ENCODE measurements around the gene PRKN. TPM values are rescaled to one million over a fixed set of nuclear protein-coding genes. Genes with fewer than 3 reads are reported as not detected.

PRKN gene
- total RNA-seq, 2 donors from 2014 or later: 3.3 to 4.8 TPM

DNA sequence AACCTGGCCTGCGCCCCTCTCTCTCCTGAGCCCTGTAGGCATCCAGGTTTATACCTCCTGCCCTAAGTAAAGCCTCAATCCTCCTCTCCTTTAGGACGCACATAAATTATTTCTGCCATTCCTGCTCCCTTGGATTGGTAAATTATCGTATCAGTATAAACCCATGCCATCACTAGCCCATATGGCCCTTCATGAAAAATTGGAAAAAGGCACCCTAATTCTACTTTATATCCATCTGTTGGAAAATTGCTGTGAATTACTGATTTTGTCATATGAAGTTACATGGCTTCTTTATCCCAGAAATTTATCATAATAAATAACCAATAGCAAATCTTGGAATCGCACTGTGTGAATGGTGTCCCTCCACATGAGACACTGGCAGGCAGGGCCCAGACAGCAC lies 395.2 kb downstream of the PRKN start:
- H3K36me3 ChIP-seq (ENCODE audit: control insufficient read depth, insufficient read depth, low read length): no peaks in the 10 kb centered on the region
- H3K9me3 ChIP-seq (ENCODE audit: control insufficient read depth, low read length): no peaks in the 10 kb centered on the region
- H3K27ac Mint-ChIP-seq: no peak overlapping the region
- DNase-seq: no peak
- no peak overlapping the region for H3K9ac ChIP-seq (ENCODE audit: extremely low read depth, low read length, poor library complexity, severe bottlenecking)
- H3K4me3 ChIP-seq (ENCODE audit: low read length): no peak overlapping the region
- H3K27me3 ChIP-seq (ENCODE audit: control insufficient read depth, insufficient read depth, low read length, poor library complexity, severe bottlenecking): no peaks in the 10 kb centered on the region
- H3K4me3 Mint-ChIP-seq: no peak overlapping the region
- 92 to 100% methylated on average over 1 to 4 of the region's 4 CpGs for WGBS, 2 experiments (ENCODE audit: insufficient coverage in 1 of 2, insufficient read length in 1 of 2)
- H3K36me3 Mint-ChIP-seq (ENCODE audit: low read depth): no peaks in the 10 kb centered on the region
- H3K9me3 Mint-ChIP-seq: peaks cover 2% of the 10 kb centered on the region
- no peak overlapping the region for H3K27ac ChIP-seq (ENCODE audit: low read depth, low read length)
- TF ChIP-seq, protein P1, sequence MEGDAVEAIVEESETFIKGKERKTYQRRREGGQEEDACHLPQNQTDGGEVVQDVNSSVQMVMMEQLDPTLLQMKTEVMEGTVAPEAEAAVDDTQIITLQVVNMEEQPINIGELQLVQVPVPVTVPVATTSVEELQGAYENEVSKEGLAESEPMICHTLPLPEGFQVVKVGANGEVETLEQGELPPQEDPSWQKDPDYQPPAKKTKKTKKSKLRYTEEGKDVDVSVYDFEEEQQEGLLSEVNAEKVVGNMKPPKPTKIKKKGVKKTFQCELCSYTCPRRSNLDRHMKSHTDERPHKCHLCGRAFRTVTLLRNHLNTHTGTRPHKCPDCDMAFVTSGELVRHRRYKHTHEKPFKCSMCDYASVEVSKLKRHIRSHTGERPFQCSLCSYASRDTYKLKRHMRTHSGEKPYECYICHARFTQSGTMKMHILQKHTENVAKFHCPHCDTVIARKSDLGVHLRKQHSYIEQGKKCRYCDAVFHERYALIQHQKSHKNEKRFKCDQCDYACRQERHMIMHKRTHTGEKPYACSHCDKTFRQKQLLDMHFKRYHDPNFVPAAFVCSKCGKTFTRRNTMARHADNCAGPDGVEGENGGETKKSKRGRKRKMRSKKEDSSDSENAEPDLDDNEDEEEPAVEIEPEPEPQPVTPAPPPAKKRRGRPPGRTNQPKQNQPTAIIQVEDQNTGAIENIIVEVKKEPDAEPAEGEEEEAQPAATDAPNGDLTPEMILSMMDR (conservative IDR thresholded peaks at IDR 0.05): no peak
- no peaks in the 10 kb centered on the region for H3K27me3 Mint-ChIP-seq (ENCODE audit: insufficient read depth)
- H3K4me1 Mint-ChIP-seq: no peaks in the 10 kb centered on the region
- H3K4me1 ChIP-seq (ENCODE audit: control insufficient read depth, insufficient read depth, low read length): peaks cover 1% of the 10 kb centered on the region

DNA sequence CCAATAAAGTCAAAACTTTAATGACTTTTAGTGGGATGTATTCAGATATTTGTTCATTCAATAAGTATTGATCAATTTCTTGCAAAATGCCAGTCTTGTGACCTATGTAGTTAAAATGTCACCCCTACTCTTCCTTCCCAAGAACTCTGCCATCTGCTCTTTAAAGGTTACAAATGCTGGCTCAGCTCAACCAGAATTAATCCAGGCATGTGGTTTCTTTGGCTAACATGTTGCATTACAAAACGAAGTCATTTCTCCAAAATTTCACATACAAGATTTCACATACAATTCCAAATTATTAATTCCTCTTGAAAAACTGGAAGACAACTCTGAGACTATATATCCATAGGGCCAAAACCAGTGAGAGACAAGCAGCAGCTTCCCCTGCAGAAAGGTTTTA lies 395.7 kb downstream of the PRKN start:
- H3K27me3 ChIP-seq (ENCODE audit: control insufficient read depth, insufficient read depth, low read length, poor library complexity, severe bottlenecking): no peaks in the 10 kb centered on the region
- no peaks in the 10 kb centered on the region for H3K27me3 Mint-ChIP-seq (ENCODE audit: insufficient read depth)
- no peak for DNase-seq
- H3K36me3 ChIP-seq (ENCODE audit: control insufficient read depth, insufficient read depth, low read length): no peaks in the 10 kb centered on the region
- WGBS, 2 experiments (ENCODE audit: insufficient coverage in 1 of 2, insufficient read length in 1 of 2): 60 to 84% methylated on average over 1 of the region's 1 CpG
- no peak overlapping the region for H3K9ac ChIP-seq (ENCODE audit: extremely low read depth, low read length, poor library complexity, severe bottlenecking)
- no peak overlapping the region for H3K4me3 ChIP-seq (ENCODE audit: low read length)
- no peaks in the 10 kb centered on the region for H3K4me1 ChIP-seq (ENCODE audit: control insufficient read depth, insufficient read depth, low read length)
- no peak overlapping the region for H3K4me3 Mint-ChIP-seq
- no peaks in the 10 kb centered on the region for H3K9me3 ChIP-seq (ENCODE audit: control insufficient read depth, low read length)
- H3K36me3 Mint-ChIP-seq (ENCODE audit: low read depth): no peaks in the 10 kb centered on the region
- H3K27ac Mint-ChIP-seq: no peak overlapping the region
- H3K9me3 Mint-ChIP-seq: no peaks in the 10 kb centered on the region
- no peak overlapping the region for H3K27ac ChIP-seq (ENCODE audit: low read depth, low read length)
- H3K4me1 Mint-ChIP-seq: no peaks in the 10 kb centered on the region
- TF ChIP-seq, protein P1 (conservative IDR thresholded peaks at IDR 0.05): no peak

DNA sequence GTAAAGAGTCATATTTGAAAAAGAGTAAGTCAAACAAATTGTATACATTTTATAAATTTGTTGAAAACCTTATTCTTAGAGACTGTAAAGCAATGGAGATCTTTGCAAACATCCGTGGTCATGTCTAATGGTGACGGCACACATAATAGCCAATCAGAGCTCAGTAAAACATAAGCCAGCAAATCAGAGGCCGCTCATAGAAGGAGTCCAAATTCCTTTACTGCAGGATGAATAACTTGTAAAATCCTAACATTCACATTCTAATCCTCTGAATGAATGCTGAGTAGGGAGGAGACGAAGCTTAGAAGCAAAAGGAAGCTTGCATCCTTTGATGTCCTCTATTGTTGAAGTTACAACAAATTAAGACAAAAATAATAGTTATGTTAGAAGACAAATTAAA lies 401.7 kb downstream of the PRKN start:
- Mint-ChIP-seq H3K9me3 (peaks cover 19% of the 10 kb centered on the region), H3K4me1 (no peaks in the 10 kb centered on the region), H3K36me3 (ENCODE audit: low read depth) (no peaks in the 10 kb centered on the region), H3K27me3 (ENCODE audit: insufficient read depth) (no peaks in the 10 kb centered on the region), H3K4me3 (no peak overlapping the region), H3K27ac (no peak overlapping the region)
- H3K9ac ChIP-seq (ENCODE audit: extremely low read depth, low read length, poor library complexity, severe bottlenecking): no peak overlapping the region
- no peak overlapping the region for H3K27ac ChIP-seq (ENCODE audit: low read depth, low read length)
- TF ChIP-seq, protein P1 (conservative IDR thresholded peaks at IDR 0.05): no peak
- H3K4me3 ChIP-seq (ENCODE audit: low read length): no peak overlapping the region
- DNase-seq: no peak
- no peaks in the 10 kb centered on the region for H3K27me3 ChIP-seq (ENCODE audit: control insufficient read depth, insufficient read depth, low read length, poor library complexity, severe bottlenecking)
- H3K9me3 ChIP-seq (ENCODE audit: control insufficient read depth, low read length): peaks cover 16% of the 10 kb centered on the region
- 94 to 95% methylated on average over 3 of the region's 4 CpGs for WGBS, 2 experiments (ENCODE audit: insufficient coverage in 1 of 2, insufficient read length in 1 of 2)
- H3K4me1 ChIP-seq (ENCODE audit: control insufficient read depth, insufficient read depth, low read length): no peaks in the 10 kb centered on the region
- H3K36me3 ChIP-seq (ENCODE audit: control insufficient read depth, insufficient read depth, low read length): no peaks in the 10 kb centered on the region

Measured in endodermal cell (in vitro differentiated cells).